H54 (cell line): ENCODE data around the gene SLC5A11.
"Not testable (repeated sequence)": the region's sequence is repeated elsewhere in the genome, so short reads cannot be mapped to it uniquely, and the experiment has no call there.

Experiments
- DNase-seq: peaks from one replicate; pipeline ENCODE4 v3.0.0; 2011; ENCODE audit warnings: low spot score, mixed read lengths; ENCODE audit not compliant: insufficient read length
- FAIRE-seq: peaks from 3 replicates; lab custom pipeline; 2011; peaks lifted over from hg19 to GRCh38; lab: Jason Lieb, UNC
- POLR2A ChIP-seq: IDR thresholded peaks from 2 replicates; pipeline ENCODE4 v1.6.1; 2011; ENCODE audit warnings: low read depth, mild to moderate bottlenecking, low read length

SLC5A11 gene

GRCh38 chr16:24845726-24846547 is at the start of gene SLC5A11:
Gene SLC5A11, plus strand, starts transcription at chr16:24845963. Its CDS starts 12,681 bp downstream, at chr16:24858644.
- FAIRE-seq, result no peak
- no peak for TF ChIP-seq POLR2A
- DNase-seq, result no peak

- no peak for TF ChIP-seq POLR2A
- FAIRE-seq (no peak), DNase-seq (no peak)
Measured at GRCh38 chr16:24800586-24800985, 45.2 kb upstream of the SLC5A11 start.

- DNase-seq, result no peak
- no peak for TF ChIP-seq POLR2A
Measured at GRCh38 chr16:24801761-24802302, 43.9 kb upstream of the SLC5A11 start.

GRCh38 chr16:24805484-24805883 is 40.3 kb upstream of the SLC5A11 start:
- FAIRE-seq (no peak), DNase-seq (no peak)
- no peak for TF ChIP-seq POLR2A

More at GRCh38 chr16:24801761-24802302, 43.9 kb upstream of the SLC5A11 start:
- FAIRE-seq, result no peak

GRCh38 chr16:24807301-24807700 is 38.5 kb upstream of the SLC5A11 start:
- FAIRE-seq, result no peak
- DNase-seq, result no peak
- no peak for TF ChIP-seq POLR2A

GRCh38 chr16:24810951-24811843 is 34.6 kb upstream of the SLC5A11 start:
- FAIRE-seq (no peak), DNase-seq (no peak)
- TF ChIP-seq POLR2A, result no peak

GRCh38 chr16:24812813-24813212 is 33.0 kb upstream of the SLC5A11 start:
- not testable (repeated sequence) for DNase-seq, FAIRE-seq

- DNase-seq (no peak), FAIRE-seq (no peak)
- no peak for TF ChIP-seq POLR2A
Measured at GRCh38 chr16:24815021-24815420, 30.7 kb upstream of the SLC5A11 start.

- DNase-seq (no peak), FAIRE-seq (no peak)
- no peak for TF ChIP-seq POLR2A
Measured at GRCh38 chr16:24816688-24817087, 29.1 kb upstream of the SLC5A11 start.

- no peak for FAIRE-seq
Measured at GRCh38 chr16:24819462-24820040, 26.2 kb upstream of the SLC5A11 start.

GRCh38 chr16:24820522-24820921 is 25.2 kb upstream of the SLC5A11 start:
- FAIRE-seq (no peak), DNase-seq (no peak)
- no peak for TF ChIP-seq POLR2A

More at GRCh38 chr16:24819462-24820040, 26.2 kb upstream of the SLC5A11 start:
- TF ChIP-seq POLR2A, result no peak
- DNase-seq, result no peak

- no peak for FAIRE-seq
- DNase-seq, result no peak
- no peak for TF ChIP-seq POLR2A
Measured at GRCh38 chr16:24821129-24821528, 24.6 kb upstream of the SLC5A11 start.

- DNase-seq (no peak), FAIRE-seq (no peak)
- TF ChIP-seq POLR2A, result no peak
Measured at GRCh38 chr16:24822542-24822941, 23.2 kb upstream of the SLC5A11 start.
